Retina (tissue), 1 donor: ENCODE data around the gene PNRC1.
"Not testable (repeated sequence)": the region's sequence is repeated elsewhere in the genome, so short reads cannot be mapped to it uniquely, and the experiment has no call there.

Experiments
- DNase-seq: peaks from one replicate; pipeline ENCODE4 v3.0.0-alpha.2; 2016

Gene PNRC1

DNA sequence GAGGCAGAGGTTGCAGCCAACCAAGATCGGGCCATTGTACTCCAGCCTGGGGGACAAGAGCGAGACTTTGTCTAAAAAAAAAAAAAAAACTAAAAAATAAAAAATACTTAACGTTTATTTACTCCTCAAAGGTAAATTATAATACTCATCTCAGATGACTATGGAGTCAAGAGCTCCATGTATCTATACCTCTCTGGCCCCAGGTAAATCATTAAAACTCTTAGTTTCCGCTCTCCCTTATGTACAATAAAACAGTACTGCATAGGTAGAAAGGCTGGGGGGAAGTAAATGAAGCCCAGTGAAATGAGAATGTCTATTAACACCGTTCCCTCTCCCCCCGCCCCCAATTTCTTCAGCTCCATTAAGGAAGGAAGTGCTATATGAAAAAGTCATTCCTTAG lies 36.2 kb downstream of the PNRC1 start:
- no peak for DNase-seq

DNA sequence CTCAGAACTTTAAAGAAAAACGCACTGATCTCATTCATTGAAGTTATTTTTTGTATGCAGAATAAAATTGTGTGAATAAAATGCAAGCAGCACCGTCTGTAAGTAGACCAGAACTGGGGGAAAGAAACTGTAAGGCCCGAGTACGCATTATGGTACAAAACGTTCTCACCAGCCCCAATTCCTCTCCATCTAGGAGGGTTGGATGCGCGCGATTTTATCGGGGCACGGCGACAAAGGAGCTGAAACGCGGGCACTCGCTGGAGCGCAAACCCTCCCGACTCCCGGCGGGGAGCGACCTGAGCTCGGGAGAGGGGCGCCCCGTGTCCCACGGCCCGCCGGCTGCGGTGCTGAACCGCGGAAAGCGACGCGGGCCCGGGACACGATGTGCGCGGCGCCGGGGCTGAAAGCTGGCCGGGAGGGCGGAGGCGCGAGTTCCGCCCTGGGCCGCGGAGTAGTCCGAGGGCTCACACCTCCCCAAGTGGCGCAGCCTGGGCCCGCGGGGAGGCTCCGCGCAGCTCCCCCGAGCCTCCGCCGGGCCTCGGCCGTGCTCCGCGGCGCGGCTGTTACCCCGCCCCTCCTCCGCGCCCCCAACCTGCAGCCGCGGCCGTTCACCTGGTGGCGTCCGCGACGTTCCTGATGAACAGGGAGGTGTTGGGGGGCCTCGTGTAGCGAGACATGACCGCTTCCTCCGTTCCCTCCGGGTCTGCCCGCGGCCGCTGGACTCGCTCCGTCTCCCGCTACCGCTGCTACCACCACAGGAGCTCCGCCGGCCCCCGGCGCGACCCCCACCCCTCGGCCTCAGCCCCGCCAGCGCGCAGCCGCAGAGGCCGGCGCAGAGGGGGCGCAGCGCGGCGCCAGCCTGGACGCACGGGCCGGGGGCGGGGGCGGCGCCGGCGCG lies 36.9 kb downstream of the PNRC1 start, which contains the start of gene SRSF12:
SRSF12 (minus strand) TSS at position 861 of the 898 bp plus-strand sequence; CDS start at position 677, 184 bp downstream.
- peak; percentile 88 for DNase-seq

DNA sequence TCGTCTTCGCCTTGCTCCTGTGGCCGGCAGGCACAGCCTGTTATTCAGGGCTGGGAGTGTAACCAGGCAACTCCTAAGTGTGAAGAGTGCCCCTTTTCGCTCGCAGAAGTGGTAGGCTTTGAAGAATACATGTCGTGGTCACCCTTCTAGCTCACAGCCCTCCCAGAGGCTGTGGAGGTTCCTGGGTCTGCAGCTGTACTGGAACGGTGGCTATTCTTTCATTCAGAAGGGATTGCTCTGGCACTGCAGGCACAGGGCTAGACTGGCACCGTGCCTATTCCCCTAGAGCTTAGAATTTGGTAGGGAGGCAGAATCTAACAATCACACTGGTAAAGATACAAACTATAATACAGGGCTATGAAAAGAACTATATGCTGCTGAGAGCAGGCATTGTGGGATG lies 38.4 kb downstream of the PNRC1 start:
- peak; percentile 18 for DNase-seq

DNA sequence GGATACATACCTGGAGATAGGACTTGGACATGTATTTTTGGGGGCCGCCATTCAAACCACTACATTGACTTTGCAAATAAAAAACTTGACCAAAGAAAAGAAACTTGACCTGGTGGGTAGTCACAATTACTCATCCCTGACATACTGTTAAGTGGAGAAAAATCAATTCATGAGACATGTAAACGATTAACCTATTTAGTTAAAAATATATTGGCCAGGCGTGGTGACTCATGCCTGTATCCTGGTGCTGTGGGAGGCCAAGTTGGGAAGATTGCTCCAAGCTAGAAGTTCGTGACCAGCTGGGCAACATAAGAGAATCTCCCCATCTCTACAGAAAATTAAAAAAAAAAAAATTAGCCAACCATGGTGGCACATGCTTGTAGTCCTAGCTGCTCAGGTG lies 39.8 kb downstream of the PNRC1 start:
- DNase-seq: no peak

DNA sequence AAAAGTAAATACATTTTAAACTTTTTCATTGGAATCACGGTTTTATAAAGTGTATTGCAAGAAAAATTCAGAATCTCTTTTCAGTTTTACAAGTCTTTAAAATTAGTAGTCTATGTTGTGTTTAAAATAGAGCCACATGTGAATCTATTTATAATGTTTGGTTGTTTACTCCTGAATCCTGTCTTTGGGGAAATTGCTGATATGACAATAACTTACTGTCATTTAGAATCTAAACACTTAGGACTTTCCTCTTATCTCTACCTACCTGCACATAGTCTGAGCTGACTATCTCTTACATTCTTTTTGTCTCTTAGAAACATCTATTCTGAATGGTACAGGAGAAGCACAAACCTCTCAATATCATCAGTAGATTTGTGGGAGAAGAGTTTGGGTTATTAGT lies 41.4 kb downstream of the PNRC1 start:
- DNase-seq: no peak

DNA sequence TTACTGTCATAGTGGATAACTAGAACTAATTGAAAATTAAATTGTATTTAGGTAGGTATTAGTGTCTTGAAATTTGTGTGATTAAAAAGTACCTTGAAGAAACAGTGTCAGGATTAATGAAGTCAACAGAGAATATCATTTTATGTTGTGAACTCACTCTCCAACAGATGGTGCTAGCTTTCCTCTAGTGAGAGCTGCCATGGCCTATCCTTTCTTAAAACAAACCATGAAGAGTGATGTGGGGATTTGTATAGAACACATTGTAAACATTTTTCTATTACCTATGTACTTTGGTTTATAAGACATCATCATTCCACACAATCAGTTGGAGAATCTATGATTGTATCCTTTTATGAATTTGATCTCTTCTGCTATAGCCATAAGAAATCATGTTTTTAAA lies 42.1 kb downstream of the PNRC1 start:
- no peak for DNase-seq

DNA sequence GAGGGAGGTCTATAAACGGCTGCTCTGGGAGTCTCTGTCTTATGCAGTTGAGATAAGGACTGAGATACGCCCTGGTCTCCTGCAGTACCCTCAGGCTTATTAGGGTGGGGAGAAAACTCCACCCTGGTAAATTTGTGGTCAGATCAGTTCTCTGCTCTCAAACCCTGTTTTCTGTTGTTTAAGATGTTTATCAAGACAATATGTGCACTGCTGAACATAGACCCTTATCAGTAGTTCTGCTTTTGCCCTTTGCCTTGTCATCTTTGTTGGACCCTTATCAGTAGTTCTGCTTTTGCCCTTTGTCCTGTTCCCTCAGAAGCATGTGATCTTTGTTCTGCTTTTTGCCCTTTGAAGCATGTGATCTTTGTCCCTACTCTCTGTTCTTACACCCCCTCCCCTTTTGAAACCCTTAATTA lies 47.7 kb downstream of the PNRC1 start:
- DNase-seq: not testable (repeated sequence)

DNA sequence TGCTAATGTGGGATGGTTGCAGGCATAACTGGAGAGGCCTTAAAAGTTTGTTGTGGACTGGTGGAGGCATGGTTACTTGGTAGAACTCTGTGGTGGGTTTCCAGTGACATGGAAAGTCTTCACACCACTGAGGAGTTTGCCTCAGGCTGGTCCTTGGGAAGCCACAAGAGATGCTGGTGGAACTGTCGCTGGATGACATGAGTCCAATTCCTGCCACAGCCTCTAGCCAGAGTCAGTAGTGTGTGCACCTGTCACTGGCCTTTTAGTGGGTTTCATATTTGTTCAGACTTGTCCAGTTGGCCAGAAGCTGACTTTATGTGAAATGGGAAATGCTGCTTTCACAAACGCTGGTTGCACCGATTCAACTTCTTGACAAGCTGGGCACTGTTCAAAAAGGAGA lies 51.0 kb downstream of the PNRC1 start:
- DNase-seq: no peak

DNA sequence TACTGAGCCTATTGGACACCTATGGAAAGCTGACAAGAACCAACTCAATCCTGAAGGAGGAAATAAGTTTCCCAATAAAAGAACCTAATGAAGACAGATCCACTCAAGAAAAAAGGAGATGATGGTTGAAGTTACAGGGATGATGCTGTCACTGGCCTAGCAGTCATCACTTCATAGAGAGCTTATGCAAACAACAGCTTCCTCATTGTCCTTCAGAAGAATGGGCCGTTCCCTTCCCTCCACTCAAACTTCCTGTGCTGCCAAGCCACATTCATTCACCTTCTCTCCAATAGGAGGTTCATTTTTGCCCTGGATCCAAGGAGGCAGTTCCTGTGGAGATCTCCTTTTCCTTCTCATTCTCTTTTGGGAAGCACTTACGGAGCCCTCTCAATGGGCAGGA lies 51.5 kb downstream of the PNRC1 start:
- no peak for DNase-seq

DNA sequence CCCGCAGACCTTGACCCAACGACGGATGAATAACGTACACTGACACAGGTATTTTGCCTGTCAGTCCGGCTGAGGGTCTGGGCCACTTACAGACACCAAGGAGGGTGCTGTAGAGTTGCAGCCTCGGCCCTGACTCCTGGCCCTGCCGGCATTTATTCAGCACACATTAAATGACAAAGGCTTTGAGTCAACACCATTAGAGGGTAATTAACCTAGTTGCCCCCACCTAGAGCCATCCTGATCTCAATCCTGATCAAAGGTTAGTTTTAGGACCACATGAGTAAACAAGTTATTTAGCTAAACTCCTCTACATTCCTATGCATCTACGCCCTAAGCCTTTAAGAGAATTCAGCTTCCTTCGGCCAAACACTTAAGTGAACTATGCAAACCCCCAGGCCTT lies 53.4 kb downstream of the PNRC1 start:
- no peak for DNase-seq

DNA sequence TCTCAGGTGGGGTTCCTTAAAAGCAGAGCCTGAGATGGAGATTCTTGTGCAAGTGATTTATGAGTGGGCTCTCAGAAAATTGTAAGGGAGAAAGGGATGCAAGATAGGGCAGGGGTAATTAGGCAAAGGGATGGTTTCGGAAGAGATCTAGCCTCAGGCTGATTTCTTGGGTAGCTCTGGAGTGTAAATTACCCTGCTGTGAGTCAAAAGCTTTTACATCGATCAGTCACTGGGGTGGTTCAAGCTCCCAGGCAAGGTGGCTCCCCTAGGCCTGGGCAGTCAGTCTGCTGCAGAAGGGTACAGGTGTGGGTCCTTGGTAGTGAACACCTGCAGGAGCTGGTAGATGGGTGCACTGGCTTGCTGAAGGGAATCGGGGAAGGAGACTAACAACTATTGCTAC lies 54.2 kb downstream of the PNRC1 start:
- DNase-seq: no peak
